ENCODE data around the gene FAM174A.

The FAM174A gene

GRCh38 chr5:100517301-100517974 is 17.7 kb upstream of the FAM174A start:
- TF ChIP-seq CTCF (IDR thresholded peaks at IDR 0.05; ENCODE audit: control insufficient read depth, extremely low read depth, insufficient read depth), result no peak
- peak; percentile 8 for DNase-seq (ENCODE audit: low read depth)
- H3K4me3 ChIP-seq (ENCODE audit: low read depth, low read length), result no peak overlapping the region

- no peak for DNase-seq (ENCODE audit: low read depth)
Measured at GRCh38 chr5:100518377-100518776, 16.8 kb upstream of the FAM174A start.

GRCh38 chr5:100519075-100519474 is 16.1 kb upstream of the FAM174A start:
- DNase-seq (ENCODE audit: low read depth), result no peak
- H3K4me3 ChIP-seq (ENCODE audit: low read depth, low read length), result no peak overlapping the region
- TF ChIP-seq CTCF (IDR thresholded peaks at IDR 0.05; ENCODE audit: control insufficient read depth, extremely low read depth, insufficient read depth), result no peak

More at GRCh38 chr5:100518377-100518776, 16.8 kb upstream of the FAM174A start:
- no peak overlapping the region for H3K4me3 ChIP-seq (ENCODE audit: low read depth, low read length)
- peak; percentile 30; the same call in 1 of the 2 replicates for TF ChIP-seq CTCF (IDR thresholded peaks at IDR 0.05; ENCODE audit: control insufficient read depth, extremely low read depth, insufficient read depth)

- TF ChIP-seq CTCF (IDR thresholded peaks at IDR 0.05; ENCODE audit: control insufficient read depth, extremely low read depth, insufficient read depth), result no peak
- DNase-seq (ENCODE audit: low read depth), result no peak
- H3K4me3 ChIP-seq (ENCODE audit: low read depth, low read length), result no peak overlapping the region
Measured at GRCh38 chr5:100520348-100520747, 14.8 kb upstream of the FAM174A start.

GRCh38 chr5:100537946-100538345 is 2.8 kb downstream of the FAM174A start:
- no peak for DNase-seq (ENCODE audit: low read depth)
- no peak for TF ChIP-seq CTCF (IDR thresholded peaks at IDR 0.05; ENCODE audit: control insufficient read depth, extremely low read depth, insufficient read depth)
- H3K4me3 ChIP-seq (ENCODE audit: low read depth, low read length), result no peak overlapping the region

GRCh38 chr5:100539519-100539918 is 4.3 kb downstream of the FAM174A start:
- TF ChIP-seq CTCF (IDR thresholded peaks at IDR 0.05; ENCODE audit: control insufficient read depth, extremely low read depth, insufficient read depth), result no peak
- DNase-seq (ENCODE audit: low read depth), result no peak
- H3K4me3 ChIP-seq (ENCODE audit: low read depth, low read length), result no peak overlapping the region

- no peak for DNase-seq (ENCODE audit: low read depth)
- no peak overlapping the region for H3K4me3 ChIP-seq (ENCODE audit: low read depth, low read length)
- no peak for TF ChIP-seq CTCF (IDR thresholded peaks at IDR 0.05; ENCODE audit: control insufficient read depth, extremely low read depth, insufficient read depth)
Measured at GRCh38 chr5:100542086-100542485, 6.9 kb downstream of the FAM174A start.
